ENCODE data around the gene CD28.

DNA sequence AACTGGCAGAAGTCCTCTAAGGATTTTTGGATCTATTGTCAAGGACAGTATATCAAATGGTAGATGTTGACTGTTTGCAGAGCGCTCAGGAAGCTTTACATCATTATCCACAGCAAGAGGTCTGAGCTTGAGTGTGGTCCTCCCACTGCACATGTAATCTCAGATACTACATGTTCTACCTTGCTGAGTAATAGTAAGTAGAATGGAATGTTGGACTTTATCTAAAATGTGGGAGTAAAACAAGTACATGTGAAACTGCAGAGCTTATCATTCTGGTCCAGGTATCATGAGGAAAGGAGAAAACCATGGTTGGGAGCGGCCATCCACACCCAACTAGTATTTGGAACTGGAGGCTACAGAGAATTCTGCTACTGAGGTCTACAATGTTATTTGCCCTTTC is 19.3 kb upstream of the CD28 start:
- TF ChIP-seq TAF1 (IDR thresholded peaks at IDR 0.05; ENCODE audit: low read depth) (no peak), EZH2 (IDR thresholded peaks at IDR 0.05; ENCODE audit: borderline replicate concordance, insufficient read depth, low read length, poor library complexity, severe bottlenecking) (no peak), RAD21 (conservative IDR thresholded peaks at IDR 0.05) (no peak), EP300 (conservative IDR thresholded peaks at IDR 0.05; ENCODE audit: poor library complexity, severe bottlenecking) (no peak), SMC3 (conservative IDR thresholded peaks at IDR 0.05; ENCODE audit: poor library complexity) (no peak)
- TF ChIP-seq, protein P1, sequence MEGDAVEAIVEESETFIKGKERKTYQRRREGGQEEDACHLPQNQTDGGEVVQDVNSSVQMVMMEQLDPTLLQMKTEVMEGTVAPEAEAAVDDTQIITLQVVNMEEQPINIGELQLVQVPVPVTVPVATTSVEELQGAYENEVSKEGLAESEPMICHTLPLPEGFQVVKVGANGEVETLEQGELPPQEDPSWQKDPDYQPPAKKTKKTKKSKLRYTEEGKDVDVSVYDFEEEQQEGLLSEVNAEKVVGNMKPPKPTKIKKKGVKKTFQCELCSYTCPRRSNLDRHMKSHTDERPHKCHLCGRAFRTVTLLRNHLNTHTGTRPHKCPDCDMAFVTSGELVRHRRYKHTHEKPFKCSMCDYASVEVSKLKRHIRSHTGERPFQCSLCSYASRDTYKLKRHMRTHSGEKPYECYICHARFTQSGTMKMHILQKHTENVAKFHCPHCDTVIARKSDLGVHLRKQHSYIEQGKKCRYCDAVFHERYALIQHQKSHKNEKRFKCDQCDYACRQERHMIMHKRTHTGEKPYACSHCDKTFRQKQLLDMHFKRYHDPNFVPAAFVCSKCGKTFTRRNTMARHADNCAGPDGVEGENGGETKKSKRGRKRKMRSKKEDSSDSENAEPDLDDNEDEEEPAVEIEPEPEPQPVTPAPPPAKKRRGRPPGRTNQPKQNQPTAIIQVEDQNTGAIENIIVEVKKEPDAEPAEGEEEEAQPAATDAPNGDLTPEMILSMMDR (IDR thresholded peaks at IDR 0.05; ENCODE audit: poor library complexity, severe bottlenecking): no peak
- TF ChIP-seq, protein P2, sequence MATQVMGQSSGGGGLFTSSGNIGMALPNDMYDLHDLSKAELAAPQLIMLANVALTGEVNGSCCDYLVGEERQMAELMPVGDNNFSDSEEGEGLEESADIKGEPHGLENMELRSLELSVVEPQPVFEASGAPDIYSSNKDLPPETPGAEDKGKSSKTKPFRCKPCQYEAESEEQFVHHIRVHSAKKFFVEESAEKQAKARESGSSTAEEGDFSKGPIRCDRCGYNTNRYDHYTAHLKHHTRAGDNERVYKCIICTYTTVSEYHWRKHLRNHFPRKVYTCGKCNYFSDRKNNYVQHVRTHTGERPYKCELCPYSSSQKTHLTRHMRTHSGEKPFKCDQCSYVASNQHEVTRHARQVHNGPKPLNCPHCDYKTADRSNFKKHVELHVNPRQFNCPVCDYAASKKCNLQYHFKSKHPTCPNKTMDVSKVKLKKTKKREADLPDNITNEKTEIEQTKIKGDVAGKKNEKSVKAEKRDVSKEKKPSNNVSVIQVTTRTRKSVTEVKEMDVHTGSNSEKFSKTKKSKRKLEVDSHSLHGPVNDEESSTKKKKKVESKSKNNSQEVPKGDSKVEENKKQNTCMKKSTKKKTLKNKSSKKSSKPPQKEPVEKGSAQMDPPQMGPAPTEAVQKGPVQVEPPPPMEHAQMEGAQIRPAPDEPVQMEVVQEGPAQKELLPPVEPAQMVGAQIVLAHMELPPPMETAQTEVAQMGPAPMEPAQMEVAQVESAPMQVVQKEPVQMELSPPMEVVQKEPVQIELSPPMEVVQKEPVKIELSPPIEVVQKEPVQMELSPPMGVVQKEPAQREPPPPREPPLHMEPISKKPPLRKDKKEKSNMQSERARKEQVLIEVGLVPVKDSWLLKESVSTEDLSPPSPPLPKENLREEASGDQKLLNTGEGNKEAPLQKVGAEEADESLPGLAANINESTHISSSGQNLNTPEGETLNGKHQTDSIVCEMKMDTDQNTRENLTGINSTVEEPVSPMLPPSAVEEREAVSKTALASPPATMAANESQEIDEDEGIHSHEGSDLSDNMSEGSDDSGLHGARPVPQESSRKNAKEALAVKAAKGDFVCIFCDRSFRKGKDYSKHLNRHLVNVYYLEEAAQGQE (IDR thresholded peaks at IDR 0.05; ENCODE audit: borderline replicate concordance): no peak

Data from neural cell (in vitro differentiated cells).